ENCODE results near the gene IFRD2.

The IFRD2 gene

GRCh38 chr3:50319894-50320625 lies 27.8 kb upstream of the IFRD2 start:
- no peak for TF ChIP-seq CTCF (conservative IDR thresholded peaks at IDR 0.05; ENCODE audit: low read depth, low read length)

GRCh38 chr3:50319181-50319893 lies 27.1 kb upstream of the IFRD2 start:
- no peak overlapping the region for H3K4me3 ChIP-seq (ENCODE audit: low read depth, low read length)
- TF ChIP-seq CTCF (conservative IDR thresholded peaks at IDR 0.05; ENCODE audit: low read depth, low read length) = no peak
- no peak for DNase-seq (ENCODE audit: low read depth)

More at GRCh38 chr3:50319894-50320625, 27.8 kb upstream of the IFRD2 start:
- H3K4me3 ChIP-seq (ENCODE audit: low read depth, low read length) = peak overlapping the region; percentile 76
- DNase-seq (ENCODE audit: low read depth) = no peak

GRCh38 chr3:50318615-50319014 lies 26.4 kb upstream of the IFRD2 start:
- no peak for DNase-seq (ENCODE audit: low read depth)
- no peak for TF ChIP-seq CTCF (conservative IDR thresholded peaks at IDR 0.05; ENCODE audit: low read depth, low read length)
- no peak overlapping the region for H3K4me3 ChIP-seq (ENCODE audit: low read depth, low read length)

- no peak overlapping the region for H3K4me3 ChIP-seq (ENCODE audit: low read depth, low read length)
- no peak for DNase-seq (ENCODE audit: low read depth)
- TF ChIP-seq CTCF (conservative IDR thresholded peaks at IDR 0.05; ENCODE audit: low read depth, low read length) = no peak
These were observed 25.9 kb upstream of the IFRD2 start for GRCh38 chr3:50318163-50318562.

- no peak overlapping the region for H3K4me3 ChIP-seq (ENCODE audit: low read depth, low read length)
- TF ChIP-seq CTCF (conservative IDR thresholded peaks at IDR 0.05; ENCODE audit: low read depth, low read length) = no peak
- DNase-seq (ENCODE audit: low read depth) = no peak
These were observed 25.1 kb upstream of the IFRD2 start for GRCh38 chr3:50317300-50317699.

GRCh38 chr3:50316657-50317242 lies 24.5 kb upstream of the IFRD2 start:
- no peak overlapping the region for H3K4me3 ChIP-seq (ENCODE audit: low read depth, low read length)
- DNase-seq (ENCODE audit: low read depth) = peak; percentile 51

More at GRCh38 chr3:50316657-50317242, 24.5 kb upstream of the IFRD2 start:
- TF ChIP-seq CTCF (conservative IDR thresholded peaks at IDR 0.05; ENCODE audit: low read depth, low read length) = no peak
